ENCODE data around the gene HOXA9.

The HOXA9 gene

GRCh38 chr7:27175626-27176523 lies 10.5 kb upstream of the HOXA9 start:
- no peak for DNase-seq

GRCh38 chr7:27174874-27175625 lies 9.7 kb upstream of the HOXA9 start:
- DNase-seq, result no peak

- DNase-seq, result no peak
Observed at GRCh38 chr7:27173956-27174873, 8.9 kb upstream of the HOXA9 start, which contains the start of gene HOXA10. HOXA10 (minus strand) TSS chr7:27174320; CDS start chr7:27174306, 14 bp downstream.

- DNase-seq, result no peak
Observed at GRCh38 chr7:27173511-27173955, 8.2 kb upstream of the HOXA9 start.

- no peak for DNase-seq
Observed at GRCh38 chr7:27172823-27173510, 7.6 kb upstream of the HOXA9 start.

- DNase-seq, result no peak
Observed at GRCh38 chr7:27172315-27172774, 7.0 kb upstream of the HOXA9 start.

GRCh38 chr7:27171637-27172314 lies 6.4 kb upstream of the HOXA9 start:
- no peak for DNase-seq

GRCh38 chr7:27171325-27171636 lies 5.9 kb upstream of the HOXA9 start:
- no peak for DNase-seq

- no peak for DNase-seq
Observed at GRCh38 chr7:27170426-27171324, 5.3 kb upstream of the HOXA9 start.

- DNase-seq, result no peak
Observed at GRCh38 chr7:27169658-27170425, 4.5 kb upstream of the HOXA9 start.

GRCh38 chr7:27168265-27168947 lies 3.1 kb upstream of the HOXA9 start:
- no peak for DNase-seq

- DNase-seq, result no peak
Observed at GRCh38 chr7:27167916-27168264, 2.6 kb upstream of the HOXA9 start.

GRCh38 chr7:27166531-27167505 lies 1.5 kb upstream of the HOXA9 start:
- no peak for DNase-seq

GRCh38 chr7:27165996-27166530 lies 726 bp upstream of the HOXA9 start:
- DNase-seq, result no peak

- no peak for DNase-seq
Observed at GRCh38 chr7:27164367-27165088, 809 bp downstream of the HOXA9 start.

GRCh38 chr7:27164045-27164366 lies 1.3 kb downstream of the HOXA9 start:
- no peak for DNase-seq
